Measurements from ENCODE around the gene ASIC2. TPM values are rescaled to one million over a fixed set of nuclear protein-coding genes. Genes with fewer than 3 reads are reported as not detected.
A peak's percentile ranks its signal among the peaks of the same experiment; 100 is the strongest.

ASIC2 gene
- total RNA-seq, 1 donor from 2014 or later = 0.23 TPM

- H3K4me3 ChIP-seq (ENCODE audit: low read depth, low read length) = no peak overlapping the region
- no peak for DNase-seq (ENCODE audit: low read depth)
- TF ChIP-seq CTCF (conservative IDR thresholded peaks at IDR 0.05; ENCODE audit: low read depth, low read length) = no peak
Measured at GRCh38 chr17:33013596-33014375, 279.3 kb downstream of the ASIC2 start.

GRCh38 chr17:33012522-33013033 is 280.5 kb downstream of the ASIC2 start:
- TF ChIP-seq CTCF (conservative IDR thresholded peaks at IDR 0.05; ENCODE audit: low read depth, low read length) = no peak
- no peak for DNase-seq (ENCODE audit: low read depth)
- H3K4me3 ChIP-seq (ENCODE audit: low read depth, low read length) = no peak overlapping the region

GRCh38 chr17:33009636-33010035 is 283.5 kb downstream of the ASIC2 start:
- DNase-seq (ENCODE audit: low read depth) = no peak
- TF ChIP-seq CTCF (conservative IDR thresholded peaks at IDR 0.05; ENCODE audit: low read depth, low read length) = no peak
- no peak overlapping the region for H3K4me3 ChIP-seq (ENCODE audit: low read depth, low read length)

- no peak for DNase-seq (ENCODE audit: low read depth)
- no peak for TF ChIP-seq CTCF (conservative IDR thresholded peaks at IDR 0.05; ENCODE audit: low read depth, low read length)
- H3K4me3 ChIP-seq (ENCODE audit: low read depth, low read length) = no peak overlapping the region
Measured at GRCh38 chr17:33007186-33007585, 285.9 kb downstream of the ASIC2 start.

GRCh38 chr17:33002246-33002645 is 290.8 kb downstream of the ASIC2 start:
- no peak for TF ChIP-seq CTCF (conservative IDR thresholded peaks at IDR 0.05; ENCODE audit: low read depth, low read length)
- no peak for DNase-seq (ENCODE audit: low read depth)
- no peak overlapping the region for H3K4me3 ChIP-seq (ENCODE audit: low read depth, low read length)

GRCh38 chr17:32998887-32999228 is 294.2 kb downstream of the ASIC2 start:
- no peak overlapping the region for H3K4me3 ChIP-seq (ENCODE audit: low read depth, low read length)
- no peak for TF ChIP-seq CTCF (conservative IDR thresholded peaks at IDR 0.05; ENCODE audit: low read depth, low read length)
- peak; percentile 27 for DNase-seq (ENCODE audit: low read depth)
